DOHH2 (cell line): Measurements from ENCODE around the gene MDGA2.

Source experiments
- CTCF ChIP-seq: fragments of 200-600 bp; sonication (generic); IDR thresholded peaks from one replicate; pipeline ENCODE4 v1.5.1; 2014; ENCODE audit warnings: antibody characterized with exemption, mild to moderate bottlenecking, low read depth, low read length; ENCODE audit not compliant: poor library complexity, severe bottlenecking
- EZH2phosphoT487 ChIP-seq: fragments of 200-600 bp; sonication (generic); IDR thresholded peaks from 2 replicates; pipeline ENCODE4 v1.6.1; 2017; ENCODE audit warnings: borderline replicate concordance, mild to moderate bottlenecking, antibody characterized with exemption, low read length, moderate library complexity, mixed read lengths

DNA sequence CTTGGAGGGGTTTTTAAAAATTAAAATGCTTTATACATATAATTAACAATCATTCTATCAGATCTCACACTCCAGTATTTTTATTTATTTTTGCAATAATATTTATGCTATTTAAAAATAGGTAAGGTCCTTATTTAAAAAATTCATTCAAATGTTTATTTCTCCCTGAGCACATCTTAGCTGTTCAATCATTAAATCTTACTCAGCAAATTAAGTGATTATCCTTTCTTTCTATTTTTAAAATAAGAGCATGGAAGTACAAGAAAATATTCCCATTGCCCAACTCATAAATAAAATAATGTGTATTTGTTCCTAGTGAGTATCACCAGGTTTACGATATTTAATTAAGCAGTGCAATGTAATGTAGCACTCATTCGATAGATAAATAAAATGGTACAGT is 666.7 kb downstream of the MDGA2 start:
- TF ChIP-seq CTCF (no peak), EZH2phosphoT487 (no peak)
